K562 (cell line): ENCODE results near the gene CD300C. TPM values are rescaled to one million over a fixed set of nuclear protein-coding genes. Genes with fewer than 3 reads are reported as not detected.

Experiments used
- ATAC-seq: fragments of 200-7000 bp; cut with Tn5 transposase; 3 replicates; pipeline ENCODE4 v1.9.1; 2020; ENCODE audit warnings: moderate library complexity
- BruUV-seq: library from RNA; stranded (reverse); fragments of 400-500 nt; replicated peaks from 2 replicates; lab custom pipeline; 2021; lab: Mats Ljungman, UMichigan
- CTCF ChIA-PET: fragments of 300-600 bp; formaldehyde crosslinking; extraction: SDS; loops from one replicate; lab custom pipeline; 2021; ENCODE audit warnings: low intra/inter-chr PET ratio; lab: Yijun Ruan, JAX
- POLR2A ChIA-PET: fragments of 300-600, 350-650 bp; sonication (Branson Sonifier 250); formaldehyde crosslinking; extraction: SDS; loops from one replicate; lab custom pipeline; 2021; ENCODE audit warnings: antibody characterized with exemption, inconsistent platforms; lab: Yijun Ruan, JAX
- DNase-seq, 4 experiments: peaks; one replicate each; pipeline versions ENCODE4 v3.0.0 to v3.0.0-alpha.2; 2011 to 2018; ENCODE audit warnings: low spot score in 3 of 4, mixed read lengths in 3 of 4; ENCODE audit errors: extremely low read depth in 1 of 4
- FAIRE-seq: peaks from 2 replicates; lab custom pipeline; 2011; peaks lifted over from hg19 to GRCh38; lab: Jason Lieb, UNC
- H2AFZ ChIP-seq: 2 replicates; pipeline ENCODE4 v1.6.0; 2011; ENCODE audit warnings: low read depth, low read length, control low read depth, inconsistent platforms
- H3K27ac ChIP-seq: fragments of 200-600 bp; 3 replicates; pipeline ENCODE4 v1.8.0; 2011; ENCODE audit warnings: low read depth, mild to moderate bottlenecking, control low read depth, inconsistent platforms, low read length, moderate library complexity, mixed read lengths; ENCODE audit errors: extremely low read depth
- H3K27me3 ChIP-seq, 2 experiments: fragments of 300-600 bp in 1 of 2; 2 replicates in 1 of 2; 3 replicates in 1 of 2; pipeline versions ENCODE4 v1.6.0 to v1.8.0; 2011; ENCODE audit warnings: inconsistent platforms in 2 of 2, low read length in 2 of 2, mild to moderate bottlenecking in 1 of 2, mixed read lengths in 1 of 2, moderate library complexity in 1 of 2; ENCODE audit not compliant: control insufficient read depth in 2 of 2, insufficient read depth in 2 of 2
- H3K36me3 ChIP-seq: fragments of 300-600 bp; 3 replicates; pipeline ENCODE4 v1.8.0; 2011; ENCODE audit warnings: mild to moderate bottlenecking, low read length, inconsistent platforms; ENCODE audit not compliant: control insufficient read depth, insufficient read depth
- H3K4me1 ChIP-seq, 2 experiments: fragments of 200-600 bp in 1 of 2; replicated peaks in 1 of 2; 2 replicates in 1 of 2; 3 replicates in 1 of 2; pipeline versions ENCODE4 v1.5.1 to v1.8.0; 2011; ENCODE audit warnings: inconsistent platforms in 2 of 2, low read length in 2 of 2, mild to moderate bottlenecking in 1 of 2, mixed read lengths in 1 of 2, moderate library complexity in 1 of 2; ENCODE audit not compliant: control insufficient read depth in 2 of 2, insufficient read depth in 2 of 2
- H3K4me2 ChIP-seq: 2 replicates; pipeline ENCODE4 v1.6.1; 2011; ENCODE audit warnings: low read length, control low read depth, inconsistent platforms, mixed read lengths; ENCODE audit not compliant: insufficient read depth
- H3K4me3 ChIP-seq: fragments of 200-600 bp; sonication (generic), shearing (Covaris generic); 2 replicates; pipeline ENCODE4 v1.5.1; 2016; ENCODE audit warnings: control low read depth, inconsistent platforms
- H3K79me2 ChIP-seq: fragments of 200-600 bp; 3 replicates; pipeline ENCODE4 v1.8.0; 2011; ENCODE audit warnings: low read length, inconsistent platforms; ENCODE audit not compliant: control insufficient read depth, insufficient read depth
- H3K9ac ChIP-seq, 2 experiments: 2 replicates each; pipeline versions ENCODE4 v1.6.0 to v1.6.1; 2011; ENCODE audit warnings: low read depth in 2 of 2, low read length in 2 of 2, control low read depth in 1 of 2, inconsistent platforms in 1 of 2, mild to moderate bottlenecking in 1 of 2, mixed read lengths in 1 of 2; ENCODE audit not compliant: insufficient read depth in 1 of 2
- H3K9me1 ChIP-seq: one replicate; pipeline ENCODE4 v1.6.0; 2011; ENCODE audit warnings: inconsistent platforms, mild to moderate bottlenecking, low read length, moderate library complexity; ENCODE audit not compliant: control insufficient read depth, insufficient read depth
- H3K9me3 ChIP-seq: replicated peaks from 2 replicates; pipeline ENCODE4 v1.5.1; 2011; ENCODE audit warnings: low read depth, low read length, inconsistent platforms; ENCODE audit not compliant: control insufficient read depth, insufficient read depth
- H4K20me1 ChIP-seq: replicated peaks from 2 replicates; pipeline ENCODE4 v1.6.1; 2011; ENCODE audit warnings: low read length, inconsistent platforms, mixed read lengths; ENCODE audit not compliant: control insufficient read depth, insufficient read depth
- BMI1 ChIP-seq: fragments of 150-350 bp; IDR thresholded peaks from 2 replicates; pipeline ENCODE4 v1.6.1; 2014; ENCODE audit warnings: low read length
- CREB5 ChIP-seq: fragments of 250-450 bp; sonication (Bioruptor Pico); IDR thresholded peaks from 2 replicates; pipeline ENCODE4 v1.5.0; 2020; ENCODE audit warnings: mild to moderate bottlenecking
- E2F5 ChIP-seq: sonication (generic); formaldehyde crosslinking; IDR thresholded peaks from 2 replicates; pipeline ENCODE4 v1.8.0; 2022; ENCODE audit warnings: mild to moderate bottlenecking, missing genetic modification reagents
- GTF2E2 ChIP-seq: fragments of 200-800 bp; sonication (Bioruptor generic); IDR thresholded peaks from 2 replicates; pipeline ENCODE4 v1.6.1; 2016; ENCODE audit warnings: missing genetic modification characterization, missing compliant biosample characterization
- KAT8 ChIP-seq: fragments of 450-650 bp; IDR thresholded peaks from 2 replicates; pipeline ENCODE4 v1.6.1; 2016; ENCODE audit warnings: low read depth, mild to moderate bottlenecking
- MAX ChIP-seq: sonication (generic); formaldehyde crosslinking; IDR thresholded peaks from 2 replicates; pipeline ENCODE4 v1.9.0; 2022; ENCODE audit warnings: mild to moderate bottlenecking, missing genetic modification reagents
- MITF ChIP-seq: IDR thresholded peaks from 2 replicates; pipeline ENCODE4 v1.6.1; 2014; ENCODE audit warnings: antibody characterized with exemption
- MTA3 ChIP-seq: fragments of 450-650 bp; formaldehyde crosslinking; IDR thresholded peaks from 2 replicates; pipeline ENCODE4 v1.6.1; 2017; ENCODE audit warnings: mild to moderate bottlenecking, borderline replicate concordance
- NELFE ChIP-seq: IDR thresholded peaks from 2 replicates; pipeline ENCODE4 v1.6.1; 2011; ENCODE audit warnings: mild to moderate bottlenecking; ENCODE audit not compliant: insufficient read depth, insufficient read length
- POU5F1 ChIP-seq: fragments of 150-350 bp; IDR thresholded peaks from 2 replicates; pipeline ENCODE4 v1.6.1; 2014; ENCODE audit warnings: borderline replicate concordance, low read length, low read depth, mild to moderate bottlenecking; ENCODE audit not compliant: partially characterized antibody
- SUPT5H ChIP-seq: fragments of 450-650 bp; IDR thresholded peaks from 2 replicates; pipeline ENCODE4 v1.6.1; 2016
- ZBTB11 ChIP-seq, 3 experiments: fragments of 200-800 bp in 1 of 3; fragments of 250-450 bp in 1 of 3; fragments of 450-650 bp in 1 of 3; sonication (Bioruptor Pico) in 1 of 3; sonication (Bioruptor generic) in 1 of 3; formaldehyde crosslinking in 1 of 3; IDR thresholded peaks; 2 replicates each; pipeline versions ENCODE4 v1.6.1 to v1.8.0; 2016 to 2022; ENCODE audit warnings: mild to moderate bottlenecking in 2 of 3, missing genetic modification characterization in 2 of 3, missing compliant biosample characterization in 1 of 3, moderate library complexity in 1 of 3
- WGBS: fragments of 100-300 bp; shearing (Covaris generic); methylation state at CpG from one replicate; pipeline ENCODE4 v1.1.6; 2016; ENCODE audit warnings: low coverage, mixed read lengths; ENCODE audit not compliant: insufficient coverage; ENCODE audit errors: missing lambda C conversion rate; 5-methylcytosine and 5-hydroxymethylcytosine counted together
- in situ Hi-C: fragments of 300-500 bp; cut with MboI; formaldehyde crosslinking; loops from 4 replicates; pipeline ENCODE4 v1.15.0; 2018; ENCODE audit warnings: inconsistent platforms, mixed read lengths
- intact Hi-C: fragments of 100-400 bp; cut with micrococcal nuclease; formaldehyde crosslinking; loops from 2 replicates; pipeline ENCODE4 v1.14.2; 2022
- polyA plus RNA-seq, 8 experiments: library from polyadenylated mRNA; depleted of rRNA in 4 of 8; stranded (reverse) in 5 of 8; unstranded in 3 of 8; fragments of >200 nt; fragmentation: Nextera tagmentation in 2 of 8; fragmentation: Illumina TruSeq in 1 of 8; extraction: Ambion mirVana in 2 of 8; extraction: Trizol in 1 of 8; gene quantifications; 2 replicates each; pipeline versions ENCODE4 v1.2.1 to v1.2.3, GENCODE V29; 2011 to 2014; ENCODE audit warnings: inconsistent platforms in 1 of 8, missing spikeins in 1 of 8
- total RNA-seq, 7 experiments: library from RNA; depleted of rRNA in 6 of 7; stranded (reverse); fragments of >200 nt in 6 of 7; fragmentation: Illumina TruSeq in 2 of 7; extraction: Trizol in 2 of 7; gene quantifications; 2 replicates each; pipeline versions ENCODE4 v1.2.1 to v1.2.3, GENCODE V29; 2011 to 2021; ENCODE audit warnings: low replicate concordance in 1 of 7
- TF ChIP-seq, protein P1 (sequence below): sonication (generic); formaldehyde crosslinking; IDR thresholded peaks from 2 replicates; pipeline ENCODE4 v1.8.1; 2023; ENCODE audit warnings: mild to moderate bottlenecking, missing genetic modification reagents

CD300C gene
- total and polyA plus RNA-seq, 9 of the 15 experiments (the other 6 are each of a cell fraction or from before 2014, with no cell fraction given) = 0.04 to 0.16 (median 0.07) TPM; not detected in 6

DNA sequence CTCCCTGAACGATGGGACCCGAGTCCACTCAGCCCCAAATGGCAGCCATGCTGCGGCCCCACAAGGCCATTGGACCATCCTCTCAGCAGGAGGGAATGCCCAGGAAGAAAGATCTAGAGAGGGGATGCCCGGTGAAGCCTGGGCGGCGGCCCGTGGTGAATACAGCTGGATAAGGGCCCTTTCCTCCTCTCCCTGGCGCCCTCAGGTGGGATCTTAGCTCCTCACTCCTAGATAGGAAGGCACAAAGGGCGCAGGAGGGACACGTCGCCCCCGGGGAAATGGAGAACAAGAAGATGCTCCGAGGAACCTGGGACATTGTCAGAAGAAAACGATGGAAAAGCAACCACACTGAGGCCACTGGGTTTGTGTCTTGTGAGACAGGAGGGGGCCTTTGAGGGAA, 2.5 kb downstream of the CD300C start:
- intact Hi-C loops (no loop called here), in situ Hi-C loops (no loop called here)
- H3K4me1 ChIP-seq = no peaks in the 10 kb centered on the region; a peak in 1 of 5 replicates
- DNase-seq (no peak), ATAC-seq (no peak), FAIRE-seq (no peak)
- no peak overlapping the region for H3K27ac ChIP-seq
- no peak overlapping the region for H2AFZ ChIP-seq
- CTCF ChIA-PET = no interaction called here
- H3K4me3 ChIP-seq = no peak overlapping the region
- no peaks in the 10 kb centered on the region; the same call in none of the 2 replicates for H4K20me1 ChIP-seq
- H3K79me2 ChIP-seq = no peaks in the 10 kb centered on the region
- BruUV-seq = no TSS peak
- H3K9me3 ChIP-seq = no peaks in the 10 kb centered on the region
- no peaks in the 10 kb centered on the region for H3K36me3 ChIP-seq
- H3K27me3 ChIP-seq = peaks cover 0 to 85% of the 10 kb centered on the region in 2 experiments; a peak in 2 of 5 replicates
- no peak overlapping the region for H3K9ac ChIP-seq
- no peaks in the 10 kb centered on the region for H3K9me1 ChIP-seq
- no peak overlapping the region for H3K4me2 ChIP-seq
- POLR2A ChIA-PET = no interaction called here
- 0% methylated on average over 13 of the region's 14 CpGs for WGBS
- TF ChIP-seq POU5F1 (no peak), MITF (no peak), ZBTB11 (CRISPR knock-in tag; IDR thresholded peaks at IDR 0.05) (no peak), NELFE (no peak), E2F5 (no peak), CREB5 (CRISPR knock-in tag) (no peak), KAT8 (no peak), MAX (CRISPR knock-in tag) (no peak), GTF2E2 (tag) (no peak), BMI1 (no peak), MTA3 (no peak), SUPT5H (no peak)
- TF ChIP-seq, protein P1, sequence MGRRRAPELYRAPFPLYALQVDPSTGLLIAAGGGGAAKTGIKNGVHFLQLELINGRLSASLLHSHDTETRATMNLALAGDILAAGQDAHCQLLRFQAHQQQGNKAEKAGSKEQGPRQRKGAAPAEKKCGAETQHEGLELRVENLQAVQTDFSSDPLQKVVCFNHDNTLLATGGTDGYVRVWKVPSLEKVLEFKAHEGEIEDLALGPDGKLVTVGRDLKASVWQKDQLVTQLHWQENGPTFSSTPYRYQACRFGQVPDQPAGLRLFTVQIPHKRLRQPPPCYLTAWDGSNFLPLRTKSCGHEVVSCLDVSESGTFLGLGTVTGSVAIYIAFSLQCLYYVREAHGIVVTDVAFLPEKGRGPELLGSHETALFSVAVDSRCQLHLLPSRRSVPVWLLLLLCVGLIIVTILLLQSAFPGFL (CRISPR knock-in tag) = no peak
